Stimulated activated CD8-positive, alpha-beta memory T cell treated with anti-CD3 and anti-CD28 coated beads, Interleukin-15, amount 100 ng/mL, for 48 hours (primary cell): Measurements from ENCODE around the gene RSRC1.
"Not testable (repeated sequence)": the region's sequence is repeated elsewhere in the genome, so short reads cannot be mapped to it uniquely, and the experiment has no call there.

Source experiments
- DNase-seq, 2 donors: peaks; one replicate each; pipeline ENCODE4 v3.0.0-alpha.2; 2020; ENCODE audit warnings: low read depth in 2 of 2

The RSRC1 gene

GRCh38 chr3:158101335-158102241, 8.3 kb upstream of the RSRC1 start:
- no peak for DNase-seq

- no peak for DNase-seq
These were observed 7.4 kb upstream of the RSRC1 start for GRCh38 chr3:158102242-158103080.

- DNase-seq, result no peak
These were observed 6.6 kb upstream of the RSRC1 start for GRCh38 chr3:158103081-158103886.

- no peak for DNase-seq
These were observed 6.0 kb upstream of the RSRC1 start for GRCh38 chr3:158103887-158104327.

- no peak for DNase-seq
These were observed 5.4 kb upstream of the RSRC1 start for GRCh38 chr3:158104431-158104921.

GRCh38 chr3:158105119-158105709, 4.7 kb upstream of the RSRC1 start:
- no peak for DNase-seq

GRCh38 chr3:158105710-158106253, 4.1 kb upstream of the RSRC1 start:
- no peak for DNase-seq

- DNase-seq, result no peak
These were observed 3.0 kb upstream of the RSRC1 start for GRCh38 chr3:158106766-158107471.

- DNase-seq, result no peak
These were observed 2.1 kb upstream of the RSRC1 start for GRCh38 chr3:158107605-158108444.

GRCh38 chr3:158108445-158108985, 1.4 kb upstream of the RSRC1 start:
- DNase-seq, result no peak

- DNase-seq, result no peak
These were observed 540 bp upstream of the RSRC1 start for GRCh38 chr3:158109295-158109803.

- no peak for DNase-seq
These were observed 749 bp downstream of the RSRC1 start for GRCh38 chr3:158110658-158111018.

GRCh38 chr3:158111861-158112260, 2.0 kb downstream of the RSRC1 start:
- no peak for DNase-seq

GRCh38 chr3:158113595-158113994, 3.7 kb downstream of the RSRC1 start:
- DNase-seq, result not testable (repeated sequence)

GRCh38 chr3:158120330-158120729, 10.4 kb downstream of the RSRC1 start:
- no peak for DNase-seq

GRCh38 chr3:158121295-158121694, 11.4 kb downstream of the RSRC1 start:
- no peak for DNase-seq

GRCh38 chr3:158122721-158123120, 12.8 kb downstream of the RSRC1 start:
- not testable (repeated sequence) for DNase-seq

GRCh38 chr3:158127250-158128219, 17.6 kb downstream of the RSRC1 start:
- DNase-seq, result no peak
